Chondrocyte (in vitro differentiated cells): ENCODE data around the gene SPHKAP. TPM values are rescaled to one million over a fixed set of nuclear protein-coding genes. Genes with fewer than 3 reads are reported as not detected.

Experiments
- DNase-seq: peaks from one replicate; pipeline ENCODE4 v3.0.0; 2021; ENCODE audit warnings: mixed read lengths, low spot score
- H3K27ac Mint-ChIP-seq: one replicate; pipeline ENCODE4 v1.8.0; 2021; ENCODE audit warnings: mild to moderate bottlenecking, moderate library complexity, mixed read lengths; ENCODE audit not compliant: unreplicated experiment
- H3K27me3 Mint-ChIP-seq: 2 replicates; pipeline ENCODE4 v1.8.0; 2021; ENCODE audit warnings: low read depth, mixed read lengths
- H3K36me3 Mint-ChIP-seq: 2 replicates; pipeline ENCODE4 v1.8.0; 2021; ENCODE audit warnings: low read depth, mixed read lengths
- H3K4me1 Mint-ChIP-seq: 2 replicates; pipeline ENCODE4 v1.8.0; 2021; ENCODE audit warnings: low read depth, mild to moderate bottlenecking, mixed read lengths
- H3K4me3 Mint-ChIP-seq: one replicate; pipeline ENCODE4 v1.8.0; 2021; ENCODE audit warnings: mild to moderate bottlenecking, moderate library complexity, mixed read lengths; ENCODE audit not compliant: unreplicated experiment
- H3K9me3 Mint-ChIP-seq: 2 replicates; pipeline ENCODE4 v1.8.0; 2021; ENCODE audit warnings: low read depth, mixed read lengths
- total RNA-seq: library from RNA; stranded (reverse); gene quantifications from 3 replicates; pipeline ENCODE4 v1.2.1, GENCODE V29; 2021
- TF ChIP-seq, protein P1 (sequence below): fragments of 200-600 bp; sonication (generic); IDR thresholded peaks from 2 replicates; pipeline ENCODE4 v1.5.0; 2021; ENCODE audit warnings: antibody characterized with exemption, mild to moderate bottlenecking, moderate library complexity

Gene SPHKAP
- total RNA-seq, 1 donor from 2014 or later, result not detected

DNA sequence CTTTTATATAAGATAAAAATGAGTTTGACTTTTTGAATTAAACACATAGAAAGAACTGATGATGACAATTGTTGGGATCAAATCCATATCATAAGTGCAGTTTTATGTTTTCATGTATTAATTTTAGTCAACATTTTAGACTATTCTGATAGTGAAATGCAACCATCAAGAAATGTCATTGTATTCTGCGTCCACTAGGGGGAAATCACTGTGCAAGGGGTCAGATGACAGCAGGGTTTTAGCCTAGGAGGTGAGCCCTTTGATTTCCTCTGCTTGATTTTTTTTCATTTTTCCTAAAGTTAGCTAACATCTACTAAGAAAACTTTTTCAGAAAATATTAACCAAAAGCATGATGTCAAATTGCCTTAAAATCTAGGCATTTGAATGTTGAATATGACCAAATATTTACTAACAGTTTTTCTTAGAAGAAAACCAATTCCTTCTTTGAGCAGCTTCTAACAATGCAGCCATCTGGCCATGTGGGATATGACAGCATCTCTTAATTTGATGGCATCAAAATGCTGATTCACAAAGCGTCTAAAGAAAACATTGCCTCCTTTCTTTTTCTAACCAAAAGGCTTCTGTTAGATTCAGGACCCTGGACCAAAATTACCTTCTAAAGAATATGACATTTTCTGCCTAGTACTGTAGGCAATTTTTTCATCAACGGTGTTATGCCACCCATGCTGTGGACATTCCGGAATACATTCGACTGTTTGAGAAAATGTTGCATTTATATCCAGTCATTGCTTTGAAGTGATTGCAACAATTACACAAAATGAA, 141.5 kb downstream of the SPHKAP start:
- Mint-ChIP-seq H3K4me3 (no peak overlapping the region), H3K9me3 (no peaks in the 10 kb centered on the region), H3K27me3 (peaks cover 3% of the 10 kb centered on the region), H3K36me3 (no peaks in the 10 kb centered on the region), H3K4me1 (no peaks in the 10 kb centered on the region), H3K27ac (no peak overlapping the region)
- TF ChIP-seq, protein P1, sequence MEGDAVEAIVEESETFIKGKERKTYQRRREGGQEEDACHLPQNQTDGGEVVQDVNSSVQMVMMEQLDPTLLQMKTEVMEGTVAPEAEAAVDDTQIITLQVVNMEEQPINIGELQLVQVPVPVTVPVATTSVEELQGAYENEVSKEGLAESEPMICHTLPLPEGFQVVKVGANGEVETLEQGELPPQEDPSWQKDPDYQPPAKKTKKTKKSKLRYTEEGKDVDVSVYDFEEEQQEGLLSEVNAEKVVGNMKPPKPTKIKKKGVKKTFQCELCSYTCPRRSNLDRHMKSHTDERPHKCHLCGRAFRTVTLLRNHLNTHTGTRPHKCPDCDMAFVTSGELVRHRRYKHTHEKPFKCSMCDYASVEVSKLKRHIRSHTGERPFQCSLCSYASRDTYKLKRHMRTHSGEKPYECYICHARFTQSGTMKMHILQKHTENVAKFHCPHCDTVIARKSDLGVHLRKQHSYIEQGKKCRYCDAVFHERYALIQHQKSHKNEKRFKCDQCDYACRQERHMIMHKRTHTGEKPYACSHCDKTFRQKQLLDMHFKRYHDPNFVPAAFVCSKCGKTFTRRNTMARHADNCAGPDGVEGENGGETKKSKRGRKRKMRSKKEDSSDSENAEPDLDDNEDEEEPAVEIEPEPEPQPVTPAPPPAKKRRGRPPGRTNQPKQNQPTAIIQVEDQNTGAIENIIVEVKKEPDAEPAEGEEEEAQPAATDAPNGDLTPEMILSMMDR, result peak; percentile 82
- DNase-seq, result no peak

DNA sequence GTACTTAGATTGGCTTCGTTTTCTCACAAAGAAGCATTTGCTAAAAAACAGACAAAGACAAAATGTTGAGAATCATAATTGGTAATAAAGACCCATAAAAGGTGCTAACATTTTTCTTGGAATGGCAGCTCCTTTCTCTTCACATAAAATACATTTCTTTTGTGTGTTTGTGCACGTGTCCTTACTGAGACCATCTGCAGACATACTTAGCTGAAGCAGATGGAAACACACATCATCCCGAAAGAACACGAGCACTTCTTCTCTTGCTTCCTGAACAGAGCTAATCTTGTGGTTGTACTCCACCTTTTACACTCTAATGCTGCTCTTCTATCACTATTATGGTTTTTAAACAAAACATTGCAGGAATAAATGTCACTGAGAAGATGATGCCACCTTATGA, 142.5 kb downstream of the SPHKAP start:
- Mint-ChIP-seq H3K36me3 (no peaks in the 10 kb centered on the region), H3K9me3 (no peaks in the 10 kb centered on the region)
- TF ChIP-seq, protein P1, result no peak

DNA sequence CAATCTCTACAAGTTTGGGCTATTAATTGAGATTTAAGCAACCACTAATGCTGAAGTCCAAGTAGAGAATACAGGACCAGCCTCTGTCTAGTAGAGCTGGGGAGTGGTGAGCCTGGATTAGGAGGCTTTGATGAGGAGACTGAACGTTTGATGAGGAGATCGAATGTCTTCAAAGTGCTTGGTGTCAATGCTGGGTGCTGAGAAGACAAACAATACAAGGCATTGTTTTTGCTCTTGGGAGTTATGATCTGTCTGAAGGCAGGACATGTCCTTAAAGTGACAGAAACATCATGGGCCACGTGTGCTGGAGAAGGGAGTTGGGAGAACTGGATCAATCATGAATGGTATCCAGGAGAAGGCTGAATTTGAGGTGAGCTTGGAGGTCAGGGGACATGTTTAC, 143.6 kb downstream of the SPHKAP start:
- TF ChIP-seq, protein P1, result no peak
- no peaks in the 10 kb centered on the region for H3K4me1 Mint-ChIP-seq
- no peaks in the 10 kb centered on the region for H3K36me3 Mint-ChIP-seq
- no peak overlapping the region for H3K27ac Mint-ChIP-seq
- peaks cover 6% of the 10 kb centered on the region for H3K9me3 Mint-ChIP-seq
- peaks cover 2% of the 10 kb centered on the region for H3K27me3 Mint-ChIP-seq
- no peak for DNase-seq
- no peak overlapping the region for H3K4me3 Mint-ChIP-seq

More for the DNA sequence above, 142.5 kb downstream of the SPHKAP start:
- no peak for DNase-seq
- no peak overlapping the region for H3K27ac Mint-ChIP-seq
- no peaks in the 10 kb centered on the region for H3K4me1 Mint-ChIP-seq
- H3K4me3 Mint-ChIP-seq, result no peak overlapping the region
- no peaks in the 10 kb centered on the region for H3K27me3 Mint-ChIP-seq

DNA sequence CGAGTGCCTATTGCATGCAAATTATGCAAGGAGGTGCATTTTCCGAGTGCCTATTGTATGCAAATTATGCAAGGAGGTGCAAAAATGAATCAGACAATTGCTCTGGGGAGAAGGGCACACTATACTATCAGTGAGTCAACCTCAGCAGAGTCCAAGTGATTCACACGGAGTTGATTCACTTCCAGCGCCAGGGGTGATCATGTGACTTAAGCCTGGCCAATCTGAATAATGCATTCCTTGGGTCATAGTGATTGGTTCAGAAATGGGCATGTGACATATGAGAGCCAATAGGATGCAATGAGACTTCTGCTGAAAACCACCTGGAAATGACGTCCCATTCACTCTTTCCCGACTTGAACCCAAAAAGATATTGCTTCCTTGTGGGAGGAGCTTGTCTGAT, 157.9 kb downstream of the SPHKAP start:
- Mint-ChIP-seq H3K27ac (no peak overlapping the region), H3K27me3 (no peaks in the 10 kb centered on the region), H3K4me1 (no peaks in the 10 kb centered on the region), H3K9me3 (peaks cover 11% of the 10 kb centered on the region), H3K4me3 (no peak overlapping the region), H3K36me3 (no peaks in the 10 kb centered on the region)
- DNase-seq, result no peak
- TF ChIP-seq, protein P1, result no peak

DNA sequence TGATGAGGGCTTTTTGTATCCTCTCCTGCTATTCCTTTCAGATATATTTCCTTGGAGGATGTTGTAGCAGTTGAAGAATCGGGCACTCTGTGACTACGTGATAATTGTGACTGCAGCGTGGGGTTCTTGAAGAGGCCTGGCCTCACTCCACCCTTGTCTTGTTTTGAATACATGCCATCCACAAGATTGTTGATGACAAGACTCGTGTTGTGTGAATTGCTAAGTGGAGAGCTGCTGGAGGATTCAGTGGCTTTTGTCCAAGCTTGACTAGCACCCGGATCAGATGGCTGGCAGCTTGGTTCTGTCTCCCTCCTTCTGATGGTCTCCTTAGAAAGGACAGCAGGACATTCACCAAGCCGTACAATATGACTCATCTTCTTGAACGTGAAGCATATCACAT, 163.2 kb downstream of the SPHKAP start:
- TF ChIP-seq, protein P1, result no peak
- H3K27ac Mint-ChIP-seq, result no peak overlapping the region
- H3K27me3 Mint-ChIP-seq, result no peaks in the 10 kb centered on the region
- DNase-seq, result no peak
- H3K36me3 Mint-ChIP-seq, result no peaks in the 10 kb centered on the region
- peaks cover 19% of the 10 kb centered on the region for H3K9me3 Mint-ChIP-seq
- no peaks in the 10 kb centered on the region for H3K4me1 Mint-ChIP-seq
- no peak overlapping the region for H3K4me3 Mint-ChIP-seq
